ENCODE measurements around the gene CADPS2.

DNA sequence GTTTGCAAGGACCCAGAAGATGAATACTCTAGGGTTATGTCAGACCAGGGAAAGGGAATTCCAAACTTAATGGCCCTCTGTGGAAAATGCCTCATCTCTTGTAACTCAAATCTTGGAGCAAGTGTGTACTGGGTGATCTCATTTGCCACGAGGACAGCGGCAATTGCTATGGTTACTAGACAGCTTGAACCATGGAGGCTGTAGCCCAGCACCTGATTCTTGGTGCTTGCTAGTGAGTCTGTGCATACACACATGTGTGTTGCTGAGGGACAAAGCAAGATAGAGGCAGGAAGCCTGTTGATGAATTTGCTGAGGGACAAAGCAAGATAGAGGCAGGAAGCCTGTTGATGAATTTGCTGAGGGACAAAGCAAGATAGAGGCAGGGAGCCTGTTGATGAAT, 523.1 kb downstream of the CADPS2 start:
- TF ChIP-seq CTCF (IDR thresholded peaks at IDR 0.05; ENCODE audit: insufficient read depth, low read length) (no peak), SPI1 (IDR thresholded peaks at IDR 0.05; ENCODE audit: borderline replicate concordance, low read depth) (no peak), POLR2AphosphoS5 (IDR thresholded peaks at IDR 0.05; ENCODE audit: low read depth) (no peak)
- TF ChIP-seq, protein P1, sequence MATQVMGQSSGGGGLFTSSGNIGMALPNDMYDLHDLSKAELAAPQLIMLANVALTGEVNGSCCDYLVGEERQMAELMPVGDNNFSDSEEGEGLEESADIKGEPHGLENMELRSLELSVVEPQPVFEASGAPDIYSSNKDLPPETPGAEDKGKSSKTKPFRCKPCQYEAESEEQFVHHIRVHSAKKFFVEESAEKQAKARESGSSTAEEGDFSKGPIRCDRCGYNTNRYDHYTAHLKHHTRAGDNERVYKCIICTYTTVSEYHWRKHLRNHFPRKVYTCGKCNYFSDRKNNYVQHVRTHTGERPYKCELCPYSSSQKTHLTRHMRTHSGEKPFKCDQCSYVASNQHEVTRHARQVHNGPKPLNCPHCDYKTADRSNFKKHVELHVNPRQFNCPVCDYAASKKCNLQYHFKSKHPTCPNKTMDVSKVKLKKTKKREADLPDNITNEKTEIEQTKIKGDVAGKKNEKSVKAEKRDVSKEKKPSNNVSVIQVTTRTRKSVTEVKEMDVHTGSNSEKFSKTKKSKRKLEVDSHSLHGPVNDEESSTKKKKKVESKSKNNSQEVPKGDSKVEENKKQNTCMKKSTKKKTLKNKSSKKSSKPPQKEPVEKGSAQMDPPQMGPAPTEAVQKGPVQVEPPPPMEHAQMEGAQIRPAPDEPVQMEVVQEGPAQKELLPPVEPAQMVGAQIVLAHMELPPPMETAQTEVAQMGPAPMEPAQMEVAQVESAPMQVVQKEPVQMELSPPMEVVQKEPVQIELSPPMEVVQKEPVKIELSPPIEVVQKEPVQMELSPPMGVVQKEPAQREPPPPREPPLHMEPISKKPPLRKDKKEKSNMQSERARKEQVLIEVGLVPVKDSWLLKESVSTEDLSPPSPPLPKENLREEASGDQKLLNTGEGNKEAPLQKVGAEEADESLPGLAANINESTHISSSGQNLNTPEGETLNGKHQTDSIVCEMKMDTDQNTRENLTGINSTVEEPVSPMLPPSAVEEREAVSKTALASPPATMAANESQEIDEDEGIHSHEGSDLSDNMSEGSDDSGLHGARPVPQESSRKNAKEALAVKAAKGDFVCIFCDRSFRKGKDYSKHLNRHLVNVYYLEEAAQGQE (IDR thresholded peaks at IDR 0.05; ENCODE audit: insufficient replicate concordance, low read depth), result no peak

Measured in HL-60 (cell line).